ENCODE data around the gene NR0B1. TPM values are rescaled to one million over a fixed set of nuclear protein-coding genes. Genes with fewer than 3 reads are reported as not detected.

The NR0B1 gene
- total RNA-seq, 1 donor from 2014 or later = 1.8 TPM

DNA sequence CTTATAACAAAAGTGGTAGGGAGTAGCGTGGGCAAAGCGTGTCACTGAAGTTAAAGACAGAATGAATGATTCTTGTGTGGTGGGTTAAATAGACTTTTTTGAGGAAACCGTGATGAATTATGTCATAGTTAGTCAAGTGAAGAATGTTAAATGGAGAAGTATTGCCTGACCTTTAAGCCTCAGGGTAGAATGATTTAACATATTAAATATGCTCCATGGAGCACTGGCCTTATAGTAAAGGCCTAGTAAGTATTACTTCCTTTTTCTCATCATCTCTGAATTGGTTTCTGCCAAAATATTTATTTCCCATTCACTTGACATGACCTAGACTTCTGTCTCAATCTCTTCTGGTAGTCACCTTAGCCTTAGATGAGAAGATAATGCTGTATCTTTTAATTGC lies 38.6 kb downstream of the NR0B1 start:
- Mint-ChIP-seq H3K27ac (no peak overlapping the region), H3K36me3 (no peaks in the 10 kb centered on the region), H3K9me3 (peaks cover 23% of the 10 kb centered on the region), H3K27me3 (ENCODE audit: low read depth) (no peaks in the 10 kb centered on the region), H3K4me1 (peaks cover 1% of the 10 kb centered on the region), H3K4me3 (no peak overlapping the region)
- no peak for DNase-seq (ENCODE audit: low spot score in 2 of 2, unreplicated experiment in 2 of 2)
- no peak for TF ChIP-seq CTCF (IDR thresholded peaks at IDR 0.05; ENCODE audit: unreplicated experiment)

DNA sequence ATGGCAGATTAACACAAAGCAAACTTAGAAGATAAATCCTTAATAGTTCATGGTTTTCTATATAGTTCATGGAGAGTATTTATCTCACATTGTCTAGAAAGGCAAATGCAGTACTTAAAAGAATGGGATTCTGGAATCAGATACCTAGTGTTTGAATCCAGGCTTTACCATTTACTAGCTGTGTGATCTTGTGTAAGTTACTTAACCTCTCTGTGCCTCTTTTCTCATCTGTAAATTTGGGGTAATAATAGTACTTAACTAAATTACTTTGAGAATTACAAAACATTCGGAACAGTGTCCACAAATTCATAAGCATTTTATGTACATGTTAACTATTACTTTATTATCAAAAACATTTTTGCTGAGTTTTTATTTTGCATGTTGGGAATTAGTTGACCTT lies 46.4 kb downstream of the NR0B1 start:
- TF ChIP-seq CTCF (IDR thresholded peaks at IDR 0.05; ENCODE audit: unreplicated experiment) = no peak
- Mint-ChIP-seq H3K27me3 (ENCODE audit: low read depth) (no peaks in the 10 kb centered on the region), H3K9me3 (peaks cover 7% of the 10 kb centered on the region), H3K4me3 (no peak overlapping the region), H3K4me1 (peaks cover 2% of the 10 kb centered on the region), H3K36me3 (no peaks in the 10 kb centered on the region), H3K27ac (no peak overlapping the region)
- no peak for DNase-seq (ENCODE audit: low spot score in 2 of 2, unreplicated experiment in 2 of 2)

DNA sequence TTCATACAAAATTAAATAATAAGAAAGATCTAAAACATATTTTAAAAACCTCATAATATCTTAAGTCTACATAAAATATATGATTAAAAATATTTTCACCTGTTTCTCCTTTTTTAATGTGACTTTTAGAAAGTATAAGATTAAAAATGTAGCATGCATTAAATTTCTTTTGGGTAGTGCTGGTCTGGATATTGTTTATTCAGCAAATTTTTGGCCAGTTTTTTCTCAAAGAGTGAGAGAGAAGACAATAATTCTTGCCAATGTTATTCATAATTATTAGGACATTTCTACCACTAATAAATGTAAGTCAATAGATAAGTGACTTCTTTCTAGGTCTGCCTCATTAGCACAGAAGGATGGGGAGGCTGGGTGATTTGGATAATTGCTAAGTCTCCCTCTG lies 48.2 kb downstream of the NR0B1 start:
- Mint-ChIP-seq H3K27me3 (ENCODE audit: low read depth) (no peaks in the 10 kb centered on the region), H3K27ac (no peak overlapping the region), H3K4me1 (peaks cover 2% of the 10 kb centered on the region), H3K36me3 (no peaks in the 10 kb centered on the region), H3K4me3 (no peak overlapping the region), H3K9me3 (peaks cover 10% of the 10 kb centered on the region)
- no peak for TF ChIP-seq CTCF (IDR thresholded peaks at IDR 0.05; ENCODE audit: unreplicated experiment)
- DNase-seq (ENCODE audit: low spot score in 2 of 2, unreplicated experiment in 2 of 2) = no peak

GRCh38 chrX:30259927-30260326 lies 49.3 kb downstream of the NR0B1 start:
- Mint-ChIP-seq H3K9me3 (peaks cover 17% of the 10 kb centered on the region), H3K4me1 (peaks cover 2% of the 10 kb centered on the region), H3K27ac (no peak overlapping the region), H3K4me3 (no peak overlapping the region), H3K27me3 (ENCODE audit: low read depth) (no peaks in the 10 kb centered on the region), H3K36me3 (no peaks in the 10 kb centered on the region)
- no peak for DNase-seq (ENCODE audit: low spot score in 2 of 2, unreplicated experiment in 2 of 2)
- TF ChIP-seq CTCF (IDR thresholded peaks at IDR 0.05; ENCODE audit: unreplicated experiment) = no peak

Other genes with a start within 250 kb of the NR0B1 start
- gene MAGEB2, start 93.8 kb downstream of the NR0B1 start, total RNA-seq = not detected in 3 replicates
- gene MAGEB3, start 78.7 kb downstream of the NR0B1 start, total RNA-seq = 0.09 to 0.31 TPM (median 0.27 TPM) in 3 replicates
- not detected in 3 replicates for gene MAGEB4, start 67.4 kb downstream of the NR0B1 start, total RNA-seq
- gene MAGEB1, start 62.2 kb downstream of the NR0B1 start, total RNA-seq = not detected in 3 replicates